ENCODE data around the gene NCKAP1. TPM values are rescaled to one million over a fixed set of nuclear protein-coding genes. Genes with fewer than 3 reads are reported as not detected.

NCKAP1 gene
- polyA plus RNA-seq, 1 of the 3 experiments (the other 2 are of a cell fraction), result 64.0 TPM

- 0% methylated on average over 4 of the region's 4 CpGs for whole genome bisulfite sequencing (ENCODE audit: low lambda C conversion rate)
- Histone ChIP-seq H4K20me1 (ENCODE audit: insufficient read depth) (peaks cover 50% of the 10 kb centered on the region), H3K79me2 (ENCODE audit: insufficient read depth) (peaks cover 59% of the 10 kb centered on the region), H3K9me3 (no peaks in the 10 kb centered on the region), H3K4me1 (ENCODE audit: control insufficient read depth in 1 of 2, insufficient read depth in 2 of 2, low read depth in 1 of 2, low read length in 1 of 2) (peaks cover 21 to 23% of the 10 kb centered on the region in 2 experiments; a peak in 3 of 4 replicates), H3K36me3 (replicated peaks in 1 of 2; ENCODE audit: control insufficient read depth in 1 of 2, insufficient read depth in 2 of 2, low read length in 1 of 2) (no peaks in the 10 kb centered on the region), H2AFZ (ENCODE audit: low read depth) (no peak overlapping the region; the same call in 1 of the 2 replicates), H3K4me3 (ENCODE audit: low read depth in 2 of 2, low read length in 1 of 2) (peak overlapping the region; percentile 71 to 79), H3K27ac (ENCODE audit: low read depth in 2 of 2, low read length in 1 of 2) (peak overlapping the region; percentile 86 to 91), H3K4me2 (peak overlapping the region; percentile 75), H3K27me3 (ENCODE audit: insufficient read depth) (no peaks in the 10 kb centered on the region), H3K9me2 (no peaks in the 10 kb centered on the region), H3F3A (replicated peaks; ENCODE audit: insufficient read depth) (peaks cover 14% of the 10 kb centered on the region), H3K9ac (peak overlapping the region; percentile 95)
- DNase-seq, result no peak
- TF ChIP-seq, protein P1, sequence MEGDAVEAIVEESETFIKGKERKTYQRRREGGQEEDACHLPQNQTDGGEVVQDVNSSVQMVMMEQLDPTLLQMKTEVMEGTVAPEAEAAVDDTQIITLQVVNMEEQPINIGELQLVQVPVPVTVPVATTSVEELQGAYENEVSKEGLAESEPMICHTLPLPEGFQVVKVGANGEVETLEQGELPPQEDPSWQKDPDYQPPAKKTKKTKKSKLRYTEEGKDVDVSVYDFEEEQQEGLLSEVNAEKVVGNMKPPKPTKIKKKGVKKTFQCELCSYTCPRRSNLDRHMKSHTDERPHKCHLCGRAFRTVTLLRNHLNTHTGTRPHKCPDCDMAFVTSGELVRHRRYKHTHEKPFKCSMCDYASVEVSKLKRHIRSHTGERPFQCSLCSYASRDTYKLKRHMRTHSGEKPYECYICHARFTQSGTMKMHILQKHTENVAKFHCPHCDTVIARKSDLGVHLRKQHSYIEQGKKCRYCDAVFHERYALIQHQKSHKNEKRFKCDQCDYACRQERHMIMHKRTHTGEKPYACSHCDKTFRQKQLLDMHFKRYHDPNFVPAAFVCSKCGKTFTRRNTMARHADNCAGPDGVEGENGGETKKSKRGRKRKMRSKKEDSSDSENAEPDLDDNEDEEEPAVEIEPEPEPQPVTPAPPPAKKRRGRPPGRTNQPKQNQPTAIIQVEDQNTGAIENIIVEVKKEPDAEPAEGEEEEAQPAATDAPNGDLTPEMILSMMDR (IDR thresholded peaks at IDR 0.05), result no peak
- peak; percentile 24; the same call in 1 of the 2 replicates for TF ChIP-seq FOSL2 (IDR thresholded peaks at IDR 0.05; ENCODE audit: borderline replicate concordance, low read depth)
- CTCF ChIA-PET, result interaction anchor here (0.9 to 1.5 kb wide), 5 partner anchors 11 to 253 kb away, joined by 3 to 6 read pairs (median 4); no protein-coding TSS in a partner anchor
- POLR2A ChIA-PET, result interaction anchor here (0.6 kb wide), 1 partner anchor 11 kb away, joined by 3 read pairs; no protein-coding TSS in a partner anchor
Measured at GRCh38 chr2:183037074-183037552, 1.1 kb downstream of the NCKAP1 start.

DNA sequence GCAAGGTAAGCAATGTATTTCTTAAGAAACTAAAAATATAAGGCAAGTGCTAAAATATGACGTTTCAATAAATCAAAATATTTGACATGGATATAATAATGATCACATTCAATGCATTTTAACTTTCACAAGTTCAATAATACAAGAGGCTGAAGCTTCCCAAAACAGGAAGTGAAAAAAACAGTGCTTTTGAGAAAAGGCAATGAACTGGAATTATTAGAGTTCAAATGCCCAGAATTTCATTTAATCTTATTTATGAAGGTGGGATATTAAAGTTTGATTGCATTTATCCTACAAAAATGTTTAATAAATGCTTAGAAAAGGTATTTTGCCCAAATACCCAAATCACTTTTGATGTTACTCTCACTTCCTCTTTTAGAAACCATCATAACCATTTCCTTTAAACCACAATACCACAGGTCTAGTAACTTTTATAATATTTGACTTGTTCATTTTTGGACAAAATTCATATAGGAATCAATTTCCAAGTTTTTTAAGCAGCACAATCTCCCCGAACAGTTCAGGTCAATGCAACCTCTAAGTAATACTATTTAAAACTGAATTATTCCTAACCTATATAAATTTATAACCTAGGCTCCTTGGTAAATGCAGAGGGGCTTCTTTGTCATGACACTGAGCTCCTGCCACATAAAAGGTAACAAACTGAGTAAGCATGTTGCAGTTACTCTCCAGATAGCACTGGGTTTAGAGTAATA lies 2.1 kb downstream of the NCKAP1 start:
- H3K36me3 ChIP-seq (replicated peaks in 1 of 2; ENCODE audit: control insufficient read depth in 1 of 2, insufficient read depth in 2 of 2, low read length in 1 of 2), result no peaks in the 10 kb centered on the region
- DNase-seq, result no peak
- ChIA-PET POLR2A (no interaction called here), CTCF (interaction anchor here (1.0 to 1.5 kb wide), 3 partner anchors 56 to 252 kb away, joined by 3 to 4 read pairs (median 4); no protein-coding TSS in a partner anchor)
- H3K27ac ChIP-seq (ENCODE audit: low read depth in 2 of 2, low read length in 1 of 2), result peak overlapping the region; percentile 86 to 91
- peaks cover 60% of the 10 kb centered on the region for H4K20me1 ChIP-seq (ENCODE audit: insufficient read depth)
- H3K9ac ChIP-seq, result peak overlapping the region; percentile 95
- no peak overlapping the region for H2AFZ ChIP-seq (ENCODE audit: low read depth)
- H3K4me1 ChIP-seq (ENCODE audit: control insufficient read depth in 1 of 2, insufficient read depth in 2 of 2, low read depth in 1 of 2, low read length in 1 of 2), result peaks cover 25 to 32% of the 10 kb centered on the region in 2 experiments; a peak in 3 of 4 replicates
- 13% methylated on average over 2 of the region's 2 CpGs for WGBS (ENCODE audit: low lambda C conversion rate)
- peaks cover 69% of the 10 kb centered on the region for H3K79me2 ChIP-seq (ENCODE audit: insufficient read depth)
- peaks cover 14% of the 10 kb centered on the region for H3F3A ChIP-seq (replicated peaks; ENCODE audit: insufficient read depth)
- H3K4me3 ChIP-seq (ENCODE audit: low read depth in 2 of 2, low read length in 1 of 2), result peak overlapping the region; percentile 71 to 79
- H3K4me2 ChIP-seq, result peak overlapping the region; percentile 75
- H3K27me3 ChIP-seq (ENCODE audit: insufficient read depth), result no peaks in the 10 kb centered on the region
- H3K9me2 ChIP-seq, result no peaks in the 10 kb centered on the region
- H3K9me3 ChIP-seq, result no peaks in the 10 kb centered on the region
- TF ChIP-seq TCF12 (IDR thresholded peaks at IDR 0.05) (no peak), CHD2 (IDR thresholded peaks at IDR 0.05; ENCODE audit: low read length, partially characterized antibody) (no peak), MXI1 (IDR thresholded peaks at IDR 0.05; ENCODE audit: low read depth, low read length) (no peak), TEAD4 (IDR thresholded peaks at IDR 0.05; ENCODE audit: borderline replicate concordance, insufficient read depth) (no peak), ELF1 (IDR thresholded peaks at IDR 0.05) (no peak), SIN3A (IDR thresholded peaks at IDR 0.05; ENCODE audit: borderline replicate concordance, low read depth, low read length) (no peak), RXRA (IDR thresholded peaks at IDR 0.05; ENCODE audit: borderline replicate concordance, low read depth) (no peak), NFIC (IDR thresholded peaks at IDR 0.05; ENCODE audit: borderline replicate concordance) (no peak)
- TF ChIP-seq, protein P2, sequence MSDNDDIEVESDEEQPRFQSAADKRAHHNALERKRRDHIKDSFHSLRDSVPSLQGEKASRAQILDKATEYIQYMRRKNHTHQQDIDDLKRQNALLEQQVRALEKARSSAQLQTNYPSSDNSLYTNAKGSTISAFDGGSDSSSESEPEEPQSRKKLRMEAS (IDR thresholded peaks at IDR 0.05; ENCODE audit: low read depth), result no peak
- TF ChIP-seq, protein P3, sequence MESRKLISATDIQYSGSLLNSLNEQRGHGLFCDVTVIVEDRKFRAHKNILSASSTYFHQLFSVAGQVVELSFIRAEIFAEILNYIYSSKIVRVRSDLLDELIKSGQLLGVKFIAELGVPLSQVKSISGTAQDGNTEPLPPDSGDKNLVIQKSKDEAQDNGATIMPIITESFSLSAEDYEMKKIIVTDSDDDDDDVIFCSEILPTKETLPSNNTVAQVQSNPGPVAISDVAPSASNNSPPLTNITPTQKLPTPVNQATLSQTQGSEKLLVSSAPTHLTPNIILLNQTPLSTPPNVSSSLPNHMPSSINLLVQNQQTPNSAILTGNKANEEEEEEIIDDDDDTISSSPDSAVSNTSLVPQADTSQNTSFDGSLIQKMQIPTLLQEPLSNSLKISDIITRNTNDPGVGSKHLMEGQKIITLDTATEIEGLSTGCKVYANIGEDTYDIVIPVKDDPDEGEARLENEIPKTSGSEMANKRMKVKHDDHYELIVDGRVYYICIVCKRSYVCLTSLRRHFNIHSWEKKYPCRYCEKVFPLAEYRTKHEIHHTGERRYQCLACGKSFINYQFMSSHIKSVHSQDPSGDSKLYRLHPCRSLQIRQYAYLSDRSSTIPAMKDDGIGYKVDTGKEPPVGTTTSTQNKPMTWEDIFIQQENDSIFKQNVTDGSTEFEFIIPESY (IDR thresholded peaks at IDR 0.05; ENCODE audit: borderline replicate concordance, low read depth), result no peak
- TF ChIP-seq, protein P1 (IDR thresholded peaks at IDR 0.05), result no peak
- TF ChIP-seq, protein P4, sequence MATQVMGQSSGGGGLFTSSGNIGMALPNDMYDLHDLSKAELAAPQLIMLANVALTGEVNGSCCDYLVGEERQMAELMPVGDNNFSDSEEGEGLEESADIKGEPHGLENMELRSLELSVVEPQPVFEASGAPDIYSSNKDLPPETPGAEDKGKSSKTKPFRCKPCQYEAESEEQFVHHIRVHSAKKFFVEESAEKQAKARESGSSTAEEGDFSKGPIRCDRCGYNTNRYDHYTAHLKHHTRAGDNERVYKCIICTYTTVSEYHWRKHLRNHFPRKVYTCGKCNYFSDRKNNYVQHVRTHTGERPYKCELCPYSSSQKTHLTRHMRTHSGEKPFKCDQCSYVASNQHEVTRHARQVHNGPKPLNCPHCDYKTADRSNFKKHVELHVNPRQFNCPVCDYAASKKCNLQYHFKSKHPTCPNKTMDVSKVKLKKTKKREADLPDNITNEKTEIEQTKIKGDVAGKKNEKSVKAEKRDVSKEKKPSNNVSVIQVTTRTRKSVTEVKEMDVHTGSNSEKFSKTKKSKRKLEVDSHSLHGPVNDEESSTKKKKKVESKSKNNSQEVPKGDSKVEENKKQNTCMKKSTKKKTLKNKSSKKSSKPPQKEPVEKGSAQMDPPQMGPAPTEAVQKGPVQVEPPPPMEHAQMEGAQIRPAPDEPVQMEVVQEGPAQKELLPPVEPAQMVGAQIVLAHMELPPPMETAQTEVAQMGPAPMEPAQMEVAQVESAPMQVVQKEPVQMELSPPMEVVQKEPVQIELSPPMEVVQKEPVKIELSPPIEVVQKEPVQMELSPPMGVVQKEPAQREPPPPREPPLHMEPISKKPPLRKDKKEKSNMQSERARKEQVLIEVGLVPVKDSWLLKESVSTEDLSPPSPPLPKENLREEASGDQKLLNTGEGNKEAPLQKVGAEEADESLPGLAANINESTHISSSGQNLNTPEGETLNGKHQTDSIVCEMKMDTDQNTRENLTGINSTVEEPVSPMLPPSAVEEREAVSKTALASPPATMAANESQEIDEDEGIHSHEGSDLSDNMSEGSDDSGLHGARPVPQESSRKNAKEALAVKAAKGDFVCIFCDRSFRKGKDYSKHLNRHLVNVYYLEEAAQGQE (IDR thresholded peaks at IDR 0.05; ENCODE audit: low read depth, low read length), result no peak

Measured in SK-N-SH (cell line).